ENCODE results near the gene MYO16.
"Not testable (repeated sequence)": the region's sequence is repeated elsewhere in the genome, so short reads cannot be mapped to it uniquely, and the experiment has no call there.

MYO16 gene

DNA sequence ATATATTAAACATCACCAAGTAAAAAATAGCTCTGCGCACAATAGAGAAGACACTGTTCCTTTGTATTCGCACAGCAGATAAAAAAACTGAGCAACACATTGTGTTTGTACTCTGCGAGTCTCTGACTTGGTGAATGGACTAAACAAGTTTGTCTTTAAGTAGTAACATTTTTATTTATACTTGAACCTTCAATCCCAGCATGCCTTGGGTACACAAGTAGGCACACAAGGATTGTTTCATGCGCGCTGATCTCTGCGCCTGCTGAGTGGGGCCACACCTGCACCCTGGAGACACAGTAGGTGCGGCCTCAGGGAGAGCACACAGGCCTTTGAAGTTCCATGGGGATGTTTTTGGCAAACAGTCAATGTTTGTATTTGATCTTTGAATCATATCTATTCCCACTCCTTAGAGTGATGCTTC, 318.9 kb downstream of the MYO16 start:
- DNase-seq: no peak

DNA sequence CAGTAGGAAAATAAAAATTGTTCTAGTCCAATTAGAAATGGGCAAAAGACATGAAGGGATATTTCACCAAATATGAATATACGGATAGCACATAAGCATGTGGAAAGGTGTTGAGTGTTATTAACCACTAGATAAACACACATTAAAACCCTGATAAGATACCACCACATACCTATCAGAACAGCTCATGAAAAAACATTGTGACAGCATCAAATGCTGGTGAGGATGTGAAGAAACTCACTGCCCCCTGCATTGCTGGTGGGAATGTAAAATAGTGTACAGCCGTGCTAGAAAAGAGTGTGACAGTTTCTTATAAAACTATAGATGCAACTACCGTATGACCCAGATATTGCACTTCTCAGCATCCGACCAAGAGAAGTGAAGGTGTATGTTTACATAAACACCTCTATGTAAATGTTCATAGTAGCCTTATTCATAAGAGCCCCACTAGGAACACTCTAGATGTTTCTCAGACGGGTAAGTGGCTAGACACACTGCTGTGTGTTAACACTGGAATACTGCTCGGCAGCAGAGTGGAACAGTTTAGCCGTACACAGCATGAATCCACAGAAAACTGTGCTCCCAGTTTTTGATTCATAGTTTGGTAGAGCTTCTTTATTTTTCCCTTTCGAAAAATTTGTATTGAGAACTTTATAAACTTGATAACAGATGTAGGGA, 321.1 kb downstream of the MYO16 start:
- DNase-seq: no peak

DNA sequence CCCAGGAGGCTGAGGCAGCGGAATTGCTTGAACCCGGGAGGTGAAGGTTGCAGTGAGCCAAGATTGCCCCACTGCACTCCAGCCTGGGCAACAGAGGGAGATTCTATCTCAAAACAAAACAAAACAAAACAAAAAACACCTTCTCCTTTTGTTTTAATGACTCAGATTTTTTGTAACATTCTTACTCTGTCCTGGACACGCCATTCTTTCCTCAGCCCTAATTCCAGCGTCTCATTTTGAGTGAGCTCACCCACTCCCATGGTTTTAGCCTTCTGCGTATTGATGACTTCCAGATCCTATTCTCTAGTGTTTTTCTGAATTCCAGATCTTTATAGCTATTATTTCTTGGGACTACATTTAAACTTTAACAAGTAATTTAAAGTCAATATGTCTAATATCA, 326.3 kb downstream of the MYO16 start:
- no peak for DNase-seq

DNA sequence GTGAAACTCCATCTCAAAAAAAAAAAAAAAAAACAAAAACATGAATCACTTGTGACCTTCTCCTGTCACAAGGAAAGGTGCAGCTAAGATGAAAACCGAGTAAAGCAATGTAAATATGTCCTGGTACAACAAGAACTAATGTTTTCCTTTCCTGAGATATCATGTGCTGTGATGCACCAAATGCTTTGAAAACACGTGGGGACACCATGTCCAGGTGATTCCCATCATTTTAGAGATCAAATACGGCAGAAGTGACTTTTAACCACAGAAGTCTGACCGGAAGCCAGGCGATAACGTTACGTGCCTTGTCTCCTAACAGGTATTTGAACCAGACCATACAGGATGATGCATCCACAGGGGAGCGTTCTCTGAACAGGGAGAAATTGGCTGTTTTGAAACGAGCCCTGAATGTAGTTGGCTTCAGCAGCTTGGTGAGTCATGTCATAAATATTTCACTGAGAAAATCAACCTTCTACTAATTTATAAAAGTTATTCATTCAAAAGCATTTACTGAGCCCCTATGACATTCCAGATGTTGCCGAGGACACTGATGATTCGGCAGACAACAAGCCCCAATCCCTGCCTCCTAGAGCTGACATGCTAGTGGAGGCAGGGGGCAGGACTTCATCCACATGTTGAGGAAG, 328.1 kb downstream of the MYO16 start:
- no peak for DNase-seq

DNA sequence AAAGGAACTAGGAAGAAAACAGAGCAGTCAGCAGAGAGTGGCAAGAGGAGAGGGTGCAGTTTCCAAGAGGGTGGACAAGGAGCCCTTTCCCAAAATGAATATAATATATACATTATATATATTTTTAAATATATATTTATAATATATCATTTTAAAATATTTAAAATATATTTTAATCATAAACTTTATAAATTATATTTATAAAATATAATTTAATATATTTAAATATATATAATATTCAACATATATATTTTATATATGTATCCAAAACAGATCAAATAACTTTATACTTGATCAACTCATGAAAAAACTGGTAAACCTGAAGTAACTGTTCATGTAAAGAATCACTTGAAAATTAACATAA, 328.6 kb downstream of the MYO16 start:
- no peak for DNase-seq

DNA sequence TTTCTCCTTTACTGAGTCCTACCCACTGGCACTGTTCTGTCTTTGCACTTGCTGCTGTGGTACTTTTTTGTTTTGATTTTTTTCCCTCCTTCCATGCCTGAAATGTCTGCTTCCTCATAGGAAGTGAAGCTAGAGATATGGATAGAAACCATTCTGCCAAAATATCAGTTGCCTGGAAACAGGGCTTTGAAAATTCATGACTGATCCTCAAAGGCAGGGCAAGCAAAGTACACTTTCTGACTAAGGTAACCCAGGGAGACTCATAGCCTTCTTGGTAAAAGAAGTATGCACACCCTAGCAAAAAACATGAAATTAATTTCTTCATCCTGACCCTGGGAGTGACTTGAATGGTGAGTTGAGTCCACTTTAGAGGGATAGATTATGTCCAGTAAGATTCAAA, 329.8 kb downstream of the MYO16 start:
- DNase-seq: no peak

DNA sequence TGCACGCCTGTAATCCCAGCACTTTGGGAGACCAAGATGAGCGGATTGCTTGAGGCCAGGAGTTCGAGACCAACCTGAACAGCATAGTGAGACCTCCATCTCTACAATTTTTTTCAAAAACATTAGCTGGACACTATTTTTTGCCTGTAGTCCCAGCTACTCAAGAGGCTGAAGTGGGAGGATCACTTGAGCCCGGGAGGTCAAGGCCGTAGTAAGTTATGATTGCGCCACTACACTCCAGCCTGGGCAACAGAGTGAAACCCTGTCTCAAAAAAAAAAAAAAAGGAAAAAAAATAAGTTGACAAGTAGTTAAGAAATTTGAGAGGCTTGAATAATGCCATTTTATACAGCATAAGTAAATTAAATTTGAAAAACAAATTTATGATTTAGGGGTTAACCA, 330.6 kb downstream of the MYO16 start:
- DNase-seq: no peak

DNA sequence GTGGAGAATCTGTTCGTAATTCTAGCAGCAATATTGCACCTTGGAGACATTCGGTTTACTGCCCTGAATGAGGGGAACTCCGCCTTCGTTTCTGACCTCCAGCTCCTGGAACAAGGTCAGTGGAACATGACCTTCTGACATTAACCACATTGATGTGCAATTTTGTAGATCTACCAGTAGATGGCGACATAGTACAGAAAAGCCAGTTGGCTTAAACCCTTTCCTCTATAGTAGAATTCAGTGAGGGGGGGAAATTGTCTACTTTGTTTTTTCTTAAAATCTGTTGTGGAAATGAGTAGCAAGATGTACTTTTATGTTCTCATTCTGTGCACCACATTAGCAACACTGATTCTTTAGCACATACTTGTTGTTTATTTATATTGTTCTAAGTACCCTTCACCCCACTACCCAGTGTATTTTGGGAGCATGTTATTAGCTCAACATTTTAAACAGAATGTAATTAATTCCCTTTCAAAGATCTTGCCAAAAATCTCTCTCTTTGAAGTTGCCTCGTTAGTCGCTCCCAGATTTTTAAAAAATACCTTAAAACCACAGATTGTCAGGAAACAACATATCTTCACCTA, 332.2 kb downstream of the MYO16 start:
- DNase-seq: peak; percentile 85

DNA sequence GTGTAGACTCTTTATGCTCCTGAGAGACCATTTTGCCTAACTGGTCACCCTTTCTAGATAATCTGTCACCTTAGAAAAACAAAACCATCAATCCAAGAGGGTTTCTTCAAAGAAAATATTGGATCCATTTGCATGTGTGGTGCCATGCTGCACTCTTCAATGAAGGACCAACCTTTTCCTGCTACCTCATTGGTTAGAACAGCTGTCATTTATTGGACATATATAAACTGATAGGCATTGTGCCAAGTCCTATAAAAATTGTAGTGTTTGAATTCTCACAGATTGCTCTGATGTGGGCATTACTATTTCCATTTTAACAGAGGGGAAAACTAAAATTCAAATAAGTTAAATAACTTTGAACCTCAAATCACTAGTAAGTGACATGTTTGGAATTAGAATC, 333.2 kb downstream of the MYO16 start:
- DNase-seq: no peak

DNA sequence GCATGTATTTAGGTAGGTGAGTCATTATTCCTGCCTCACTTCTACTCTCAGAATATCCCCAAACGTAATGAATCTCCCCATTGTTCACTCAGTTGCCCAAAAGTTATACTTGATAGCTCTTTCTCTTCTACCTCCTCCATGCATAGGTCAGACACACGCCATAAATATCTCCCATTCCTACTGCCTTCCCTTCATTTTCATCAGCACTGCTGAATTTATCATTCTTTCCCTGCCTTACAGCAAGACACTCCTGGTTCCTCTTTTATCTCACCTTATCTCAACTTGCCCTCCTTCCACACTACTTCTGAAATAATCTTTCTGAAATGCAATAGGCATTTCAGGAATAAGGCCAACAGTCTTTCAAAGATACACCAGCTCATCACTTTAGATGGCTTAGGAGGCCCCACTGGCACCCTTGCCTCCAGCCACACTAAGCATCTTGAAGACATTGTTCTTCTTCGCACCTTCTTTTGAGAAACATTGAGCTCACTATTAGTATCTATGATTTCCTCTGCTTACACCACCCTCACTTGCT, 333.9 kb downstream of the MYO16 start:
- no peak for DNase-seq

DNA sequence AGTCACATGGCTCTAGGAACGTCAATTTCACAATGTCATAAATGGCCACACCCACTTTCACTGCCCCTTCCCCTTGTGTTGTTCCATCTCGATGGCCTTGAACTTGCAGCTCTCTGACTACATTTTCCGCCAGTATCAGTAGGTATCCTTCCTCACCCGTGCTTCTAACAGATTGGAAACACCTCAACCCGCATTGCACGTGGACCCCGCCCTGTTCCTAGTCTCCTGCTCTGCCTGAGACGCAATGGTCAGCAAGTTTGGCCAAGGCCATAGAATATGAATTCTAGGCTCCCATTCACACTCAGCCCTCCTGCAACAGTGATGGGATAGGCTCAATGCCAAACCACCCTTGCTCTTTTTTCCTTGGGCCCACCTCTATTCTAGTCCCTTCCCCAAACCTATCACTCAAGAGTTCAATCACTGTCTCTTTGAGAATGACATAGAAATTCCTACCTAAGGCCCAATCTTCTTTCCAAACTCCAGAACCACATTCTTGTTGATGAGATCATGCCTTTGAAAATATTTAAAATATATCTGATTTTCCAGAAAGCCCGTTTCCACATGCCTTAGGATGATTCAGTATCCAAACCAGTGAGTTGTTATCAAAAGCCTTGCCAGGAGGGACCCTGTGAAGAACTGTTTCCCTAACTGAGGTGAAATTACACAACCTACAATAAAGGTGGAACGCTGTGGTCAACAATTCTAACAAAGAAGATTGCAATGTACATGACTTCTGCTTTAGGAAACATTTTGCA, 334.6 kb downstream of the MYO16 start:
- DNase-seq: no peak

DNA sequence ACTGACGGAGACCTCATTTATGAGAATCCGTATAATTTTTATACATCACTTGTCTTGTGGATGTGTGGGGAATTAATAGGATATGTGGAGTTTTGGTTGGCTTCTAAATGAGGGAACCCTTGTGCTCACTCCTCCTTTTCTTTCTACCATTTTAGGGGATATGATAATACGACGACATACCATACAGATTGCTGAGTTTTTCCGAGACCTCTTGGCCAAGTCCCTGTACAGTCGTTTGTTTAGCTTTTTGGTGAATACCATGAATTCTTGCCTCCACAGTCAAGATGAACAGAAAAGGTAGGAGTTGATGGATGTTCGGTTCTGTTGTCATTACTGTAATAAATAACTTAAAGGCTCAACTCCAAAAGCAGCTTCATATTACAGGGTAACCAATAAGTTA, 335.2 kb downstream of the MYO16 start:
- no peak for DNase-seq

DNA sequence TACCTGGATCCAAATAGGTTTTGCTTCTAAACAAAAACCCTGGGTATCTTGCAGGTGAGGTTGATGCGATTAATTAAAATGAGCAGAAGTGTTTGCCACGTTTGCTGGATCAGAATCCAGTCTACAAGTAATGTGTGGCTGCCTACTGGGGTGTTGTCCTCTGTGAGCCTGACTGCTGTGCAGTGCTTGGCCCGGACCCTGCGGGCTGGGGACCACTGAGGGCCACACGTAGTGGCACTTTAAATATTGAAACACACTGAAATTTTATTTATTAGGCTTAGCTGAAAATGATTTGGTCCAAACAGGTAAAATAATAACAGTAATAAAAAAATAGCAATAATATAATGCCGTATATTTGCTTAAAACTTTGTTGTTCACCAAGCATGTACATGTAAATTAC, 338.0 kb downstream of the MYO16 start:
- DNase-seq: no peak

DNA sequence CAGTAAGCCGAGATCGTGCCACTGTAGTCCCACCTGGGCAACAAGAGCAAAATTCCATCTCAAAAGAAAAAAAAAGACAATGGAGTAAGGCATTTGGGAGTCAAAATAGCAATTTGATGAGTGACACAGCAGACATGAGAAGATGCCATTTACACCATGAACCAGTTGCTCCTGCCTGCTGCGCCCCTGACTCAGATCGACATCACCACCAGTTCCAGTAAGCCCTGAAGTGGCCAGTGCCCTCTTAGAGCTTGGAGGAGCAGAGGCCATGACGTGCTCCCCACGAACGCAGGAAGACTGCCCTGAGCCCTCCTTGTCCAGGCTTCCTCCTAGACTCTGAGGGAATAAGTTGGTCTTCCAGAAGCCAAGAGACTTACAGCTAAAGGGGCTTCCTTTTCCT, 339.2 kb downstream of the MYO16 start:
- DNase-seq: no peak

DNA sequence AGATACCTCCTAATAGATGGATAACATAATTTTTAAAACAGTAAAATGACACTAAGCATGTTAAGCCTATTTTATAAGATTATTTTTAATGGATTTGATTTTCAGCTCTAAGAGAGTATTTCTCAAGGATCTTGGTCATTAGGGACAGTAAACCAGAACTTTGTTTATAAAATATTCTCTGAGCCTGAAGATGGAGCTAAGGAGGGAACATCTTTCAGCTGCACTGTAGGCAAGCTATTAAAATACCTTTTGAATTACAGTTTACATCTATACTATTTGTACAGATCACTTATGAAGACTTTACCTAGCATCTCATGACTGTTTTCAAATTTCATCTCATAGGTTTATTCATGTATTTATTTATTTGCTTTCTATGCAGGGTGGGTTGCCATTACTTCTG, 345.3 kb downstream of the MYO16 start:
- DNase-seq: no peak

DNA sequence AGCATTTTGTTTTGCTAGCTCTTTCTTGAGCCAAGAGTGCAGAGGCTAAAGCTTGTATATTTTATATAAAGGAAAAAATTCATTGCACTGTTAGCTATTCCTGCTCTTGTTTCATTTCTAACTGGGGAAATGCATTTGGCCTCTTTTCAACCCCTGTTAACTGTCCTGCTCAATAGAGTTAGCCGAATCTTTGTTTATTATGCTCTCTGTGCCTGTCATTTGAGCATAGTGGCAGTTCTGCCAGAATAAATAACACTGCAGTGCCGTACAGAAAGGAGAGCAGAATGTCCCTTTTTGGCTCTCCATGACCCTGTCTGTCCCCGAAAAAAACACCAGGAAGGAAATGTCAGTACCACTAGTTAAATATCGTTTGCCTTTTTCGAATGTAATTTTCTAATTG, 350.8 kb downstream of the MYO16 start:
- DNase-seq: peak; percentile 33

DNA sequence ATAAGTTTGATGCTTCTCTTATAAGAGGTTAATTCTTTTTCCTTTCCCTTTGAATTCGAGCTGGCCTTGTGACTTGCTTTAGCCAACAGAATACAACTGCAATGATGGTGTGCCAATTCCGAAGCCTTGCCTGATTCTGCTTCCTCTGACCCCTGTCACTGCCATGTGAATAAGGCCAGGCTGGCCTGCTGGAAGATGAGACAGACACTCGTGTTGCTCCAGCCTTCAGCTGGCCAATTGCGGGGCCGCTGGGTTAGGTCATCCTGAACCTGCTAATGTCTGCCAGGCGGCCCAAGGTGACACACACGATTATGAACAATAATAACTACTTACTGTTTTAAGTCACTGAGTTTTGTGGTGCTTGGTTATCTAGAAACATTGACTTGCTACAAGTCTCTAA, 352.0 kb downstream of the MYO16 start:
- no peak for DNase-seq

DNA sequence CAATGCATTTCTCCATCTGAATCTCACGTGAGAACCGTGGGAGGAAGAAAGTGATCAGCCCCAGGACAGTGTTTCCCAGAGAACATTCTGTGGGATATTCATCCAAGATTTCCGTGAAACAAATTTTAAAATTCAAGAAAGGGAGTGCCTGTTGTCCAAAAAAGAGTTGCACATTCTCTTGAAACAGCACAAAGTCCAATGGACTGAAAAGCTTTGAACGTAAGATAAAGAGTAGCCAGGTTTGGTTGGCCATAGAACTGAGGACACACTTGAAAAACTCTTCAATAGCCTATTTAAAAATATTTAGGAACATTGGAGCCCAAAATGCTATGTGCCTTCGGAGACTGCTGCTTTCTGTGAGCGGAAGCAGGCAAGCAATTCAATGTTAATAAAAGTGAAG, 353.9 kb downstream of the MYO16 start:
- DNase-seq: no peak

DNA sequence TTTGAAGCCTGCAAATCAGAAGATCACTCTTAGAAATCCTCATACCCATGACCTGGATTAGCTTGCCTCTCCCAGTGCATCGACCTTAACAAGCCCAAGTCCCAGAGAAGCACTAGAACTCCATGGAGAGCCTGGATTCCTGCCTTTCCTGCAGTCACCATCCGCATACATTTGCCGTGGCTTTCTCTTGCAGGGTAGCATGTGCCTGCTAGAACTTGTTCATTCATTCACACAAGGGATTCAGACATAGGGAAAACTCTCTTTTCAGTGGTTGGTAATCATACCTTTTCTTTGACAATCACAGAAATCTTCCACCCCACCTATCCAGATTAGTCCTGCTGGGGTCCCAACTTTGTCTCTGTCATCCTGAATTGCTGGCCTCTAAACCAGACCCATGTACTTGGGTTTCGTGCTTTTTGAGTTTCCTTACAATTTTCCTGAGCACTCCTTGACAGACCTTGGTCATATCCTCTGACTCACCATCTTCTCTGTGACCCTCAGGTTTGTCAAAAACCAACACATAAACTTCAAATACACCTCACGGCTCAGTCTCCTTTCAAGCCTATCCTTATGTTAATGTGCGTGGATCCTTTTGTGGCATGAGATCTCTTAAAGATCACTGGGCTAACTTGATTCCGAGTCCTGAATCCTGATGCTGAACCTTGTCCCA, 355.0 kb downstream of the MYO16 start:
- no peak for DNase-seq

DNA sequence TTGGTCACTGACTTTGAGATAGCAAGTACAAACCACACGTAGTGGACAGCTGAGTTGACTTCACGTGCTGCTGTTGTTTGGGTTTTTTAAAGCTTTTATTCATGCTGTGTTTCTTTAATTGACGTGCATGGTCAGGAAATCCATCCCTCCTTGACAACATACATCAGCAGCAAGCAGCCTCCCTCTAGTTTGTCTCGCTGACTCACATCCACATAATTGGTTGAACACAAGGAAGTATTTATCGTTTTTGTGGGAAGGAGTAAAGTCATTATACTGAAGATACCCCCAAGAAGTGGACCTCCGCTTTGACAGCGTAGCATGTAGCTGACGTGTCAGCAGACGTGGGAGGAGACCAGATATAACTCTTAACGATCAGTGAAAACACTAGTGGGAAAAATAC, 355.8 kb downstream of the MYO16 start:
- DNase-seq: no peak

DNA sequence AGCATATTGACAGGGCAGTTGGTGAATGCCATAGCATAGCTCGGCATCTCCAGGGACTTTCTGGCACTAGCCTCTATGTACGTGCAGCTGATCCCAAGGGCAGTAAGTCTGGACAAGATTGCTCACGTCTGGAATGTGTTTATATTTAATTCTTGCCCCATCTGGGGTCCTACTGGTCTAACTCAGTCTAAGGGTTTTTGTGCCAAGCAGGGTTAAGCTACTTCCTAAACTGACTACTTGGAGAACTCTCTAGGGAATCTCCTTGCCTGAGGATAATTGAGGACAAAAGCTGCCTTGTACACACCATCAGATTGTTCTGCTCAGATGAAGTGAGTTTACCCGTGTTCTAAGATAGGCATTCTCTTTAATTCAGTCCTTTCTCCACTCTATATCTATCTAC, 358.1 kb downstream of the MYO16 start:
- no peak for DNase-seq

DNA sequence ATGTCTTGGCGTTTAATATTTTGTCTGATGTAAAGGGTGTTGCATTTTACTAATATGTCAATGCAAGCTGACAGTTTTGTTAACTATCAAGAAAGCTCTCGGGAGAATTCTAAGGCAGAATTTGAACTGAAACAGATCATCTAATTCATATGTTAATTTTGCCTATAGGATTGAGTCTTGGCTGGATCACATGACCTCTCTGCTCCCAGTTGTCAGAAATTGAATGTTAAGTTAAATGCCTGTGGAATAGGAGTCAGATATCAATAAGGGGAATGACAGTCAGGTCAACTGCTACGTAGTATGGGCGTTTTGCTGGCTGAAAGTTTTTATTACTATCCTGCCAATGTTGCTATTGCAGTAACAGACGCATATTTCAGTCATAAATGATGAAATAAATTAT, 358.5 kb downstream of the MYO16 start:
- no peak for DNase-seq

DNA sequence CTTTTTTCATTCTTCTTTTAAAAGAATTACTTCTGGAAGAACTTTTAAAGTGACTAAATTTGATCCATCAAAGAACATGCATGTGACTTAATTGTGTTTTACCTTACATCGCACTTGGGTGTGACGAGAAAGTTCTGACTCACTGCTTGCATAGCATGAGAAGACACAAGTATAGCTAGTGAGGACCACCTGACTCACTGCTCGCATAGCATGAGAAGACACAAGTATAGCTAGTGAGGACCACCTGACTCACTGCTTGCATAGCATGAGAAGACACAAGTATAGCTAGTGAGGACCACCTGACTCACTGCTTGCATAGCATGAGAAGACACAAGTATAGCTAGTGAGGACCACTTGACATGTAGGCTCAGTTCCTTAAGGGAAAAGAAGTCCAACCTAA, 362.0 kb downstream of the MYO16 start:
- DNase-seq: not testable (repeated sequence)

Measured in NCI-H1694 treated with DMSO at 0.1 percent for 48 hours (cell line).